NCI-H2227 (cell line): ENCODE measurements around the gene IL37.

Experiments
- DNase-seq: peaks from one replicate; lab custom pipeline; 2025; ENCODE audit not compliant: unreplicated experiment; lab: John Stamatoyannopoulos, UW

The IL37 gene

GRCh38 chr2:112958428-112959108, 47.6 kb downstream of the IL37 start:
- DNase-seq, result peak; percentile 71

- peak; percentile 52 for DNase-seq
These were observed 48.3 kb downstream of the IL37 start for GRCh38 chr2:112959109-112959812.

GRCh38 chr2:112960230-112960825, 49.4 kb downstream of the IL37 start:
- DNase-seq, result no peak

- no peak for DNase-seq
These were observed 51.6 kb downstream of the IL37 start for GRCh38 chr2:112962308-112963175.

- no peak for DNase-seq
These were observed 56.1 kb downstream of the IL37 start for GRCh38 chr2:112967023-112967422.
